ENCODE measurements around the gene BTBD9.

Gene BTBD9

DNA sequence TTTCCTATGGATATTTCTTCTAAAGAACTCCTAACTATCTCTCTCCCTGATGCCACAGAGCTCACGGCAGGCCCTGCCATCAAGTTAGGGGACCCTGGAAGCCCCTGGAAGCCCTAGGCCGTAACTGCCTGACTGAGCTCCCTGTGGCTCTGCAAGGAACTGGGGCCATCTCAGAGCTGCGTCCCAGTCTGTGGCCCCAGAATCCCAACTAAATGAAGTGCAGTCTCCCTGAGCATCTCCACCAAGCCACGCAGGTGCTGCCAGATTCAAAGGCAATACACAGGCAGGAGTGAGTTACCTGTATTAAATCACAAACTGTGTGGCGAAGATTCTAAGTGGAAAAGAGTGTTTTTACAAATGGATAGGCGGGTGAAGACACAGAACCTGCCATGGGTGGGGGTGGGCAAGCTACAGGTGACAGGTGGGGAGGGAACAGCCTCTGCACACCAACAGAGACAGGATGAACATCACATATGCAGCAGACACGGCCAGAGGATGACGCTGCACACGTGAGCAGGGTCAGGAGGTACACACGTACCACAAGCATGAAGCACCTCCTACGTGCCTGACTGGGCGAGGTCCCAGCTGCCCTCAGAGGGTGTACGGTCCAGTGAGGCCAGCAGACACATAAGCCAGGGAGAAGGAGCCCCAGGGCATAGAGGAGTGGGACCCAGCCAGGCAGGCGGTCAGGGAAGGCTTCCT is 461.7 kb downstream of the BTBD9 start:
- no peak for DNase-seq (ENCODE audit: low read depth in 2 of 2)

GRCh38 chr6:38176797-38177751 is 462.7 kb downstream of the BTBD9 start:
- DNase-seq (ENCODE audit: low read depth in 2 of 2), result no peak

DNA sequence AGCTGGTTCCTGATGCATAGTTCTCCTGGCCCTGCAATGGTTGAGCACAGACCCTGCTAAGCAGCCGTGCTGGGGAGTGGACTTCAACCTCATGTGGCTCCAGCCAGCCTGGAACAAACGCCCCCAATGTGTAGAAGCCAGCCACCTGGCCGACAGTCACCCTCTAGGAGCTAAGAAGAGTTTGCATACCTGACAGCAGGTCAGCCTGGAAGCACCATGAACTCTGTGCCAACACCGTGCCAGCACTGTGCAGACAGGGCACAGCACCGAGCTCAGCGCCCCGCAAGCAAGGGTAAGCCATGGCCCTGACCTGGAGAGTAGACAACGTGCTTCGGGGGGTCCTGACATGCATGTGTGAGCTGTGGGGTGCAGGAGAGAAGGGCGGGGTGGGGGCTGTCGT is 463.9 kb downstream of the BTBD9 start:
- DNase-seq (ENCODE audit: low read depth in 2 of 2), result no peak

DNA sequence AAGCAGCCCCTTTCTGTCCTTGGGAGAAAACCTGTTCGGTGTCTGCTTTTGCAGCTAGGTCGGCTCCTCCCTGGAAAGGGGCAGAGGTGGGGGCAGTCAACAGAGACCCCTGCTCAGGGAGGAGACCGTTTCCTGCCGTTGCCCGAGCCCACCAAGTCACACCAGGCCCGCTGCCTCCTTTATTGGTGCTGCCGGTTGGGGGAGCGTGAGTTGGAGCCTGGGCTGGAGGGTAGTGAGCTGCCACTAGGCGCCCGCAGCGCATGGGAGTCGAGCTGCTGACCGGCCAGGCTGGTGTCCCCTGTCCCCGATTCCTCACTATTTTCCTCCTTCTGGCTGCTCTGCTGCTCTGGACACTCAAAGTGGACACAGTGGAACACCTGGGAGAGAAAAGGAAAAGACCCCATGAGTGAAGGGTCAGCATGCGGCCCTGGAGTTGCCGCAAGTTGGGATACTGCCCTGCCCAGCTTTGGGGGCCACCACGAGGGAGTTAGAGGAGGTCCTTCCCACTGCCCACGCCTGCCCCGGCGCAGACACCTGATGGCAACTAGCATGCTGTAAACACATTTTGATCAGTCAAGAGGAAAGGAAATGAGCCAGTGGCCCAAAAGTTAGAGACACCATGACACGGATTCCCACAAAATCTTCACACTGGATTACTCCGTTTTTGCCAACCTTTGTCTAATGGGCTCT is 464.8 kb downstream of the BTBD9 start:
- DNase-seq (ENCODE audit: low read depth in 2 of 2), result no peak

- no peak for DNase-seq (ENCODE audit: low read depth in 2 of 2)
Observed at GRCh38 chr6:38174315-38174714, 465.4 kb downstream of the BTBD9 start.

DNA sequence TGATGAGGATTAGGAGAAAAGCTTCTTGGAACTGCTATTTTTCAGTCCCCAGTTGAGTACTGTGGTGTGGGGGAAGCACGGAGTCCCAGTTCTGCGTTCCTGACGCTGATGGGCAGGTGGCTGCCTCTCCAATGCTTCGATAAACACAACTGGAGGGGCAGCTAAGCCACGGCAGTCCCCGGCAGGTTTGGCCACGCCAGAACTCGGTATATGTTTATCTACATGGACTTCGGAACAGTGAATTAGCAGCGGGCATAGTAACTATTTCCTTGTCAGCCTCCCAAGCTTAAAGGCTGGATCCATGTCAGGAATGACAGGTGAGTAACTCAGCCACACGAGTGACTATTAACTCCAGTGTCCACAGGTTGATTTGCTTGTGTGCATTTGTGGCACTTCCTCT is 465.8 kb downstream of the BTBD9 start:
- no peak for DNase-seq (ENCODE audit: low read depth in 2 of 2)

- DNase-seq (ENCODE audit: low read depth in 2 of 2), result no peak
Observed at GRCh38 chr6:38172739-38173410, 466.9 kb downstream of the BTBD9 start.

GRCh38 chr6:38171997-38172738 is 467.6 kb downstream of the BTBD9 start:
- DNase-seq (ENCODE audit: low read depth in 2 of 2), result no peak

GRCh38 chr6:38170666-38171355 is 468.9 kb downstream of the BTBD9 start:
- DNase-seq (ENCODE audit: low read depth in 2 of 2), result no peak

- no peak for DNase-seq (ENCODE audit: low read depth in 2 of 2)
Observed at GRCh38 chr6:38169977-38170526, 469.7 kb downstream of the BTBD9 start.

- DNase-seq (ENCODE audit: low read depth in 2 of 2), result no peak
Observed at GRCh38 chr6:38169221-38169976, 470.3 kb downstream of the BTBD9 start.

- DNase-seq (ENCODE audit: low read depth in 2 of 2), result no peak
Observed at GRCh38 chr6:38168699-38169098, 471.0 kb downstream of the BTBD9 start.

GRCh38 chr6:38168126-38168525 is 471.6 kb downstream of the BTBD9 start:
- DNase-seq (ENCODE audit: low read depth in 2 of 2), result no peak

GRCh38 chr6:38167598-38167997 is 472.1 kb downstream of the BTBD9 start:
- DNase-seq (ENCODE audit: low read depth in 2 of 2), result no peak

DNA sequence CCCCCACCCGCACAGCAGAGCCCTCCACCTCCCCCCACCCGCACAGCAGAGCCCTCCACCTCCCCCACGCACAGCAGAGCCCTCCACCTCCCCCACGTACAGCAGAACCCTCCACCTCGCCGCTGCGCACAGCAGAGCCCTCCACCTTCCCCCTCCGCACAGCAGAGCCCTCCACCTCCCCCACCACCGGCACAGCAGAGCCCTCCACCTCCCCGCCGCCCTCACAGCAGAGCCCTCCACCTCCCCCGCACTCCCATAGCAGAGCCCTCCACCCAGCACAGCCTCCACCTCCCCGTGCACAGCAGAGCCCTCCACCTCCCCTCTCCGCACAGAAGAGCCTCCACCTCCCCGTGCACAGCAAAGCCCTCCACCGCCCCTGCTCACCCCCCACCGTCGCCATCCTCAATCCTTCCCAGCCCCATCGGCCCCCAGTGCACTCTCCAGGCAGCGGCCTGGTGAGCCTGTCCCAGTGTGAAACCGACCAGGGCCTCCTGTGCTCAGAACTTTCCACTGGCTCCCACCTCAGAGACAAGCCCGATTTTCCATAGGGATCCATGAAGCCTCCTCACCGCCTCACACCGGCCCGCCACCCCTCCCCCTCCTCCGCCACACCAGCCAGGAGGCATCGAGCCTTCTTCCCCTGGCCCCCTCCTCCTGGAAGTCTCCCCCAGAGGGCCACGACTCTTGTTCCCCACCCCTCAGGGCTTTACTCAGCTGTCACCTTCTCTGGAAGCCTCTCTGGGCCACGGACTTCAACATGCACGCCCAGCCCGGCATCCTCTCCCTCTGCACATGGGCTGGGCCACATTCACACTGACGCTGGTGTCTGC is 473.1 kb downstream of the BTBD9 start:
- no peak for DNase-seq (ENCODE audit: low read depth in 2 of 2)

DNA sequence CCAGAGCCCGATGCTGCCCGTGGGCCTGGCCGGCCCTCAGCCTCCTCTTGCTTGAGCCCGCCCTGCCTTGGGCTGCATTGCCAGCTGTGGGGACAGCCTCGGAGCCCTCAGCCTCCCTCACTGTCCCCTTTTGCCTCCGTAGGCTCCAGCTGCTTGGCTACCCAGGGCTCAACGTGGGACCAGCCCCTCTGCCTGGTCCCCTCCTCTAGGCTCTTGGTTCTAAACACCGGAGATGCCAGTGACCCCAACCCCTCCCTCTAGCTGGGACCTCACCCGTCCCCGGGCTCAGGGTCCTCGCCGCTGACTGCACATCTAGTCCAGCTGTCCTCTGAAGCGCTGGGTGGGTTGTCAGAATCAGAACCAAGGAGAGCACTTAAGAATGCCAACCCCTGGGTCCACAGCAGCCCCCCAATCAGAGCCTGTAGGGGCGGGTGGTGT is 475.0 kb downstream of the BTBD9 start:
- no peak for DNase-seq (ENCODE audit: low read depth in 2 of 2)

DNA sequence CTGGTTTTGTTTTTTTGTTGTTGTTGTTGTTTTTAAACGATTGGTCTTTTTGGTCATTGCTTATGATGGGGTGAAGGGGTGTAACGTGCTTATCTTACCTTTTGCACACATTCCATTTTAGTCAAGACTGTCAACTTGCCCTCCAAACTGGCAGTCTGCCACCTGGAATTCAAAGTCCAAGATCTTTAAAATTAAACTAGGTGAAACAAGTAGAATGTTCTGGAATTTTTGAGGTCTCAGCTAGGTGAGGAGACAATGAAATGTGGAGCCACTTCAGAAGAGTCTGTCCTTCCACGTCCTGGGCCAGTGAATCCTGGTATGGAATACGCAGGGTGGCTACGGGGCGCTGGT is 475.6 kb downstream of the BTBD9 start:
- no peak for DNase-seq (ENCODE audit: low read depth in 2 of 2)
